Right lobe of liver (tissue), 4 donors: ENCODE data around the gene MTHFD1L.

Experiments used
- CTCF ChIP-seq, 4 donors: fragments of 200-600 bp in 3 of 4; fragments of 450-650 bp in 1 of 4; IDR thresholded peaks; one replicate each; pipeline versions ENCODE4 v1.5.1 to v1.8.0; 2016 to 2022; ENCODE audit warnings: antibody characterized with exemption in 4 of 4, mild to moderate bottlenecking in 2 of 4
- POLR2A ChIP-seq: fragments of 450-650 bp; IDR thresholded peaks from one replicate; pipeline ENCODE4 v1.6.1; 2017; ENCODE audit warnings: antibody characterized with exemption, mild to moderate bottlenecking
- donor health status: DM: no; HTN: no; CAD: no.
- donor health status: DM: no; HTN: no; CAD: no.
- donor health status: DM: no; HTN: yes; CAD: no.

- no peak for TF ChIP-seq CTCF (IDR thresholded peaks at IDR 0.05)
- TF ChIP-seq POLR2A, result no peak
Observed at GRCh38 chr6:151052021-151052646, 186.6 kb downstream of the MTHFD1L start.
